ENCODE data around the gene ZNF407.
"Not testable (repeated sequence)": the region's sequence is repeated elsewhere in the genome, so short reads cannot be mapped to it uniquely, and the experiment has no call there.

The ZNF407 gene

DNA sequence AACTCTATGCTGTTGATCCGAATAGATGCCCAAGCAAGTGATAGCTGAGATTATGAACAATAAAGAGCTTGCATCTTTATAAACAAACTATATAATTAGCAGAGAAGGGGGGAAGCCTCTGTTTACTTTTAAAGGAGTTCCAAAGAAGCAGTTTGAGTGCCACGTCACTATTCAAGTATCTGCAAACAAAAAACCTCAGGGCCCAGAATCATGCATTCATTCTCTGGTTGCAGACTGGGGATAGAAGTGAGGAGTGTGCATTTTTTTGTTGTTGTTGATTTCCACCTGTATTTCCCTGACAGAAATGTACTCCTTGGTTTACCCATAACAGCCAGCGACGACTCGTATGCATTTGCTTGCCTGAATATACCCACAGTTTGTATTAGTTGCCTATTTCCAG lies 347.0 kb downstream of the ZNF407 start:
- DNase-seq: no peak

- DNase-seq: no peak
Observed at GRCh38 chr18:74945774-74946545, 348.3 kb downstream of the ZNF407 start.

DNA sequence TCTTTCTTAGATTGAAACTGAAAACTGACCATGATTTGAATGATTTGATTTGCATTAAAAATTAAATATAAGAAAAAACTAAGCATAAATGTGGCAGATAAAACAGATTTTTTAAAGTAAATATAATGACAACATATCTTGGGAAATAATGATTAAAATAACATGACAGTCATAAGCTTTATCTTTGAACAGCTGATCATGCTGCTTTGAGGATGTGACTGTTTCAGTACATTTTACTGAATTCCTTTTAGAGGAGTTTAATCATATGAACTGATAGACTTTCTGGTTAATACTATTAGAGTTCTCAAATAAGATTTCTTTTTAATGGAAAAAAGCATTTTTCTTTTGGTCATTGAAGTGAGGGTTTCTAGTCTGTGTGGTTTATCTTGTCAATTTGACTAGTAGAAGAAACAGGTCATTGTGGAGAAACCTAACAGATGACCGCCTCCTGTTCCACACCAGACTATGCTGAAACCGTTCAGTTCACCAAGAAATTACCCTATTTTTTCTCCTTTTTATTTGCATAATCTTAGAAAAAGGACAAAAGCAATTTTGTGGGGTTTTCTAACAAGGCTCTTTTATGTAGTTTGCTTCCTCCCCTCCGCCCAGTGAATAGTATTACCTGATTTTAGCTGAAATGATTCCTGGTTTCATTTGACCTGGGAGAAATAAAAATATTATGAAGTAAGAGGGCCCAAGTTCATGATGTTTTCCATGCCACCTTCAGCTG lies 349.1 kb downstream of the ZNF407 start:
- no peak for DNase-seq

DNA sequence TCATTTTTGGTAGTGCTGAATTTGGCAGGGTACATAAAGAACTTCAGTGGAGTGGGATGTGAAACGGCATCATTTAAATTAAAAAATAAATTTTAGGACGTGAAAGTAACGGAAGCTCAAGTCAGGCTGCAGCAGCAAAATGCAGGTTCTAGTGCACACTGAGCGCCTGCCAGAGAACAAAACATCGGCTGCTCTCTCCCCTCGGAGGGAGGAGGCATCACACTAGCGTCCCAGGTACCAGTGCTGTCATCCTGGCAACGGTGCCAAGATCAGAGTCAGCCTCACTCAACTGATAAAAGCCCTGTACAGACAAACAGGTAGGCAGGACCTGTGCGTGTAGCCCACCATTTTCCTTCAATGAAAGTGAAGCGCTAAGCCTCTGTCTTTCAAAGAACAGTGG lies 349.7 kb downstream of the ZNF407 start:
- no peak for DNase-seq

DNA sequence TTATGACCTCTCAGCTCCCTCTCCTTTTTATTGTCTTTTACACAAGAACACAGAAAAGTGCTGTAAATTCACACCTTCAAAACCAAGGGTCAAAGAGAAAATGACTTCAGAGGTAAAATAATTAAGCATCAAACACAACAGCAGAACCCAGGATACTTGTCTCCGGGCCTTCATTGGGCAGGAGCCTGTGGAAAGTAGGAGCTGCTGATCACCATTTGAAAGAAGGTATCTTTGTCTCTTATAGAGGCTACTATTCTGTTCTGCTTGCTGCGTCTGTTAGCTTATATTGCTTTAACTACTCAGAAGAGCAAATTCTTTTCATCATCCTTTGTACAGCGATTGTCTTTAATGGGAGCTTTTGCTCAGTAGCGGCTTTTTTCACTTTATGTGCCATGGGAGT lies 350.2 kb downstream of the ZNF407 start:
- no peak for DNase-seq

GRCh38 chr18:74949611-74950010 lies 351.9 kb downstream of the ZNF407 start:
- DNase-seq: no peak

- DNase-seq: no peak
Observed at GRCh38 chr18:74950479-74950878, 352.8 kb downstream of the ZNF407 start.

DNA sequence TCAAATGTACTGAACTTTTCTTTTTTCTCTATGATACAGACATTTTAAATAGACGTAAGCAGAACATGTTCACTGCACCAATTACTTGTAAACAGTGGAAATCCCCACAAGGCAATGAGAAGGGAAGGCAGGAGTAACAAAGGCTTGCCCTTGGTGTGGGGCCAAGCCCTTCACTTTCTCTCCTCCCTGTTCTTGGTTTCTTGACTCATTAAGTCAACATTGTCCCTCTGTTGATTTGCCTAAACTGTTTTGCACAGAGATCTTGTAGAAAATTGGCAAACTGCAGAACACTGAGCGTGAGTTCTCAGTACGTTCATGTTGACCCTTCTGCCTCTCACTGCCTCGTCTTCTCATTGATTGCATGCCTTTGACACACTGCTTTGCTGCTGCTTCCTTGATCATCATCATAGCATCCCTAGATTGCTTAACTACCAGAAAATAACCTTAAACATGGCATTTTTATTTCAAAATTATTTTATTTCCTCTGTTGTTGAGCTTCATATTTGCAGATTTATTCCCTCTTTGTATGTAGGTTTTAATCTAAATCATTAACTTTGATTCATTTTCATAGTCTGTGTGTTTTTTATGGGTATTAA lies 353.6 kb downstream of the ZNF407 start:
- DNase-seq: no peak

- no peak for DNase-seq
Observed at GRCh38 chr18:74957588-74958224, 360.0 kb downstream of the ZNF407 start.

DNA sequence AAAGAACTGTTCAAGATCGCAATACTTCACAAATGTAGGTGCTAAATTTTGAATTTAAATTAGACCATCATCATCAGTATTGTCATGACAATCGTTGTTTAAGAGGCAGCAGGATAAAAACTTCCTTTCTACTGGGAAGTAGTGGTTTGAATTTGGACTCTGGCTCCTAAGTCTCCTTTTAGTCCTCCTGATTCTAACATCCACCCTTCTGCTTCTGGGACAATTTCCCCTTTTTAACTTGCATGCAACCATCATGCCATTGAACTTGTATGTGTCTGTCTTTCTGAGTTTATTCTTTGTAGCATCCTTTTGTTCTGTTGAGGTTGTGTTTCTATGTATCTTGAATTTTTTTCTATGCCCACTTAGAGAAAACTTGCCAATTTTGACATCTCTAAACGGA lies 361.5 kb downstream of the ZNF407 start:
- no peak for DNase-seq

DNA sequence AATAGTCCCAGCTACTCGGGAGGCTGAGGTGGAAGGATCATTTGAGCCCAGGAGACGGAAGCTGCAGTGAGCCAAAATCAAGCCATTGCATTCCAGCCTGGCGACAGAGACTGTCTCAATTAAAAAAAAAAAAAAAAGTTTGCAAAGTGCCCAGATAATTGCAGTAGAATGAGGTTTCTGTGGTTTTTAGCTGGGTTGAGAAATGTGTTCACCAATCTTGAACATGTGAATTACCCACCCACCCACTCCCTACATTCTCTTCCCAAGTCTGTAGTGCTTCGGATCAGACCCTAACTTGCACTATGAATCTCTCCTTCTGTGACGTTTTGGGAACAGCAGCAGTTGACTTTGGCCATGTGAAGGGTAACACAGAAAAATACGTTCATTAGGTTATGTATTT lies 363.9 kb downstream of the ZNF407 start:
- no peak for DNase-seq

DNA sequence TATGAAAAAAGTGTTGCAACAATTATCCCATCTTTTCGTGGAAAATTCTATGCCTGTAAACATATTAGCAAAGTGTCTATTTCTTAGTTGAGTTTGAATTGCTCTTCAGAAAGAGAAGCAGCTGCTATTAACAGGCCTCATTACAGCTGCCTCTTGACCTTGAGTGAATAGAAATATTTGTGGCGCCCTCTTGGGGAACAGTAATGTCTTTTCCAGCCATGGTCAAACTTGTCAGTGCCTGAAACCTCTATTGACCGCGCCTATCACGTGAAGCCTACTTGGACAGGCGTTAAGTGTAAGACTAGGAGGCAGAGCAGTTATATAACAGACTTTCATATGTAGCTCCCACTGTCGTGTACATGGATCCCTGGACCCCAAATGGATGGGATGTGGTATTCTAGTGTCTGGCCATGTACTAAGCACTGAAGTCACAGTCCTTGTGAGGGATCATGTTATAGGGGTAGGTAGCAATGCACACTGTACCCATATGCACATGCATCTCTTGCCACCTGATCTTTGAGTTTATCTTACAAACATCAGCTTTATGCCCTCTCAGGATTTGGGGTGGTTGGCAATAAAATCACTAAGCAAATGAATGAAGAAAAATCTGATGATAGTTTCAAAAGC lies 366.3 kb downstream of the ZNF407 start:
- peak; percentile 75 for DNase-seq

DNA sequence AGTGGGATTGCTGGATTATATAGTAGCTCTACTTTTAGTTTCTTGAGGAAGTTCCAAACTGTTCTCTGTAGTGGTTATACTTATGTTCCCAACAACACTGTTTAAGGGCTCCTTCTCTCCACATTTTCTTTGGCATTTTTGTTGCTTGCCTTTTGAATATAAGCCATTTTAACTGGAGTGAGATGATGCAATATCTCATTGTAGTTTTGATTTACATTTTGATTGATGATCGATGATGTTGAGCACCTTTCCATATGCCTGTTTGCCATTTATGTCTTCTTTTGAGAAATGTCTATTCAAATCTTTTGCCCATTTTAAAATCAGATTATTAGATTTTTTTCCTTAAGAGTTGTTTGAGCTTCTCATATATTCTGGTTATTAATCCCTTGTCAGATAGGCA lies 368.0 kb downstream of the ZNF407 start:
- DNase-seq: no peak

DNA sequence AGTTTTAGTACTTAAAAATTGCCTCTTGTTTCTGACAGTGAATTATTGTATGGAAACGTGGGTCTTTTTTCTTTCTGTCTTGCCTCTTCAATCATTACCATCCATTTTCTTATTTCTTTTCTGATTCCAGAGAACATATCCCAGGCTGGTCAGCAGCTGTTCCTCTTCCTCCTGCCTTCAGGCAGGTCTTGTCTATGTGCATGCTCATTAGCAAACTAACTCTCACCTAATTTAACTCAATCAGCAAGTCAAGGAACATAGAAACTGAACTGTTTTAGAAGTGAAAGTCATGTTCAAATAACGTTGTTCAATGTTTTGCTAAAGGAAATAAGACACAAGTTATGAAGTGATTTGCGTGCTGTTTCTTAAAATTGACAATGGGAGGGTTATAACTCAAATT lies 369.8 kb downstream of the ZNF407 start:
- no peak for DNase-seq

- DNase-seq: no peak
Observed at GRCh38 chr18:74967979-74968378, 370.3 kb downstream of the ZNF407 start.

- not testable (repeated sequence) for DNase-seq
Observed at GRCh38 chr18:74971358-74971757, 373.7 kb downstream of the ZNF407 start.

GRCh38 chr18:74971776-74972175 lies 374.1 kb downstream of the ZNF407 start:
- DNase-seq: not testable (repeated sequence)

DNA sequence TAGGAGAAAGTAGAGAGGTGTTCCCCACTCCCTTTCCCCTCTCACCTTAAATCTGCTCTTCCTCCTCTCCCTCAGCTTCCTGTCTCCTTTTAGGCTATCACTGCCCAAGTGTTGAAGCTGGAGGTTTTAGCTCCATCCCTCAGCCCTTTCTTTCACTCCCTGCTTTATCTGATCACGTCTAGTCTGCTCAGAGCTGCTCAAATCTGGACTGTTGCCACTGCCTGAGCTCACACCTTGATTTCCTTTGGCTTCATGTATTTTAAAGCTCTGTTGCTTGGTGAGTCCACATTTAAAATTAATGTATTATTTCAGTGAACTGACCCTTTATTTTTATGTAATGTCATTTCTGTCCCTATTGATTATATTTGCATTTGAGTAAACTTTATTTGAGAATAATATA lies 374.7 kb downstream of the ZNF407 start:
- no peak for DNase-seq

DNA sequence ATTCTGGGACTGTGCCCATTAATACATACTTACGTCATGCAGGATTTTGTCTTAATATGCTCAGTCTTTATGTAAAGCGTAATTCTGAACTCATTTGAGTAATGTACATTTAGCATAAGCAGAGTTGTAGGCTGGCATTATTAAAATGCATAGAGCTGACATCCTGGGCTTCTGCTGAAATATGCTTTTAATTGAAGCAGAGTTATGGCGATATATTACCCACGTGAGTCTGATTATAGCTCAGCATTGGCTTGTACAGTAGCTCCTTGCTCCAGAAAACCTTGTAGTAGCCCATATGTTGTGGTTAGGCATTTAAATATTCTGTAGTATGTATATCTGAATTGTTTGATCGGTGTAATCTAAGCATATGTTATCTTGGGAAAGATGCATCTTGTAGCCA lies 377.3 kb downstream of the ZNF407 start:
- DNase-seq: no peak

- no peak for DNase-seq
Observed at GRCh38 chr18:74976331-74976909, 378.8 kb downstream of the ZNF407 start.

DNA sequence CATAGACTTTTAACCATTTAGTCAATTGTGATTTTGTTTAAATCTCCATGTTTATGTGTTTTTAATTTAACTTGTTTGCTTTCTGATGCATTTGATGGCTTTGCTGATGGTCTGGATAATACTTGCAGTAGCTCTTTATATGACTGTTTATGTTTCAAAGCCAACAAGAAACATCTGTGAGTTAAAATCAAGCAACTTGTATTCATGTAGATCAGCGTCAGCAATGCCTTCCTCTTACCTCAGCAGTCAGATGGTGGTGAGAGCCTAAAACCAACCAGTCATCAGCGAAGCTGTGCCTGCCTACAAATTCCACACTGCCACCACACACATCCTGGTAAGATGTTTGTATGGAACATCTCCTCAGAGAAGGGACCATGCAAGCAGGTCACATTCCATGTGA lies 379.4 kb downstream of the ZNF407 start:
- DNase-seq: no peak

GRCh38 chr18:74980669-74981068 lies 383.0 kb downstream of the ZNF407 start:
- DNase-seq: no peak

DNA sequence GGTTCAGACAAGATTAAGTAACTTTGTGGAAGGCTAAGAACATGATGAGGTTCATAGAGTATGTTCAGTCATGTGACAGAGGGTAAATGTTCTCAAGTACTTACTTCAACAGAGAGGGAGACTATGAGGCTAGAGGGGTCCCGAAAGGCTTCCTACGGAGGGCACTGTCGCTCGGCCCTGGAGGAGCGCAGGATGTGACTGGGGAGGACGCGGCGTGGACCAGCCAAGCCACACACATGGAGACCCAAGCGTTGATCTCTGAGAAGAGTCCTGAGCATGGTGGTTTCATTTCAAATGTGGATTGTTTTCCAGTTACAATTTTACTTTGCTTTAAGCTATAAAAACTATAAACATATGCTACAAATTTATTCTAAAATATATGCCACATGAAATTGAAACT lies 383.8 kb downstream of the ZNF407 start:
- DNase-seq: no peak

Measured in hematopoietic multipotent progenitor cell treated with erythropoietin and hydrocortisone succinate and interleukin-3 and kit ligand, for 8 days (in vitro differentiated cells).